SK-N-SH treated with all-trans-retinoic acid at 6 μM for 48 hours (cell line): ENCODE results near the gene CHMP4A.
A peak's percentile ranks its signal among the peaks of the same experiment; 100 is the strongest.

Experiments used
- ATAC-seq: fragments of 200-7000 bp; cut with Tn5 transposase; 3 replicates; pipeline ENCODE4 v1.9.1; 2020; ENCODE audit warnings: mild to moderate bottlenecking, moderate library complexity
- ARNTL ChIP-seq: fragments of 450-650 bp; formaldehyde crosslinking; IDR thresholded peaks from 2 replicates; pipeline ENCODE4 v1.5.0; 2020; ENCODE audit warnings: low read depth, mild to moderate bottlenecking, moderate library complexity, borderline replicate concordance
- BACH2 ChIP-seq: fragments of 250-450 bp; sonication (Bioruptor Pico); IDR thresholded peaks from 2 replicates; pipeline ENCODE4 v1.9.0; 2021; ENCODE audit warnings: mild to moderate bottlenecking, borderline replicate concordance
- CREB5 ChIP-seq: fragments of 250-450 bp; sonication (Bioruptor Pico); IDR thresholded peaks from 2 replicates; pipeline ENCODE4 v1.5.1; 2020; ENCODE audit warnings: low read depth, mild to moderate bottlenecking, moderate library complexity
- CSDC2 ChIP-seq: fragments of 250-450 bp; sonication (Bioruptor Pico); IDR thresholded peaks from 2 replicates; pipeline ENCODE4 v1.5.0; 2020; ENCODE audit warnings: mild to moderate bottlenecking, moderate library complexity
- CSRNP3 ChIP-seq: fragments of 250-450 bp; sonication (Bioruptor Pico); IDR thresholded peaks from 2 replicates; pipeline ENCODE4 v1.5.1; 2021; ENCODE audit warnings: mild to moderate bottlenecking, moderate library complexity
- ESRRG ChIP-seq: fragments of 250-450 bp; sonication (Bioruptor Pico); IDR thresholded peaks from 2 replicates; pipeline ENCODE4 v1.6.1; 2021; ENCODE audit warnings: mild to moderate bottlenecking
- GLIS3 ChIP-seq: fragments of 250-450 bp; sonication (Bioruptor Pico); IDR thresholded peaks from 2 replicates; pipeline ENCODE4 v1.5.0; 2020; ENCODE audit warnings: mild to moderate bottlenecking, moderate library complexity
- ISL1 ChIP-seq: fragments of 250-450 bp; sonication (Bioruptor Pico); IDR thresholded peaks from 2 replicates; pipeline ENCODE4 v2.1.2; 2022; ENCODE audit warnings: mild to moderate bottlenecking, moderate library complexity
- OSR1 ChIP-seq: fragments of 250-450 bp; sonication (Bioruptor Pico); IDR thresholded peaks from 2 replicates; pipeline ENCODE4 v1.8.0; 2022; ENCODE audit warnings: moderate library complexity, mild to moderate bottlenecking, inconsistent platforms
- PATZ1 ChIP-seq: fragments of 250-450 bp; sonication (Bioruptor Pico); IDR thresholded peaks from 2 replicates; pipeline ENCODE4 v1.8.0; 2020; ENCODE audit warnings: mild to moderate bottlenecking, moderate library complexity, borderline replicate concordance
- POU6F1 ChIP-seq: fragments of 250-450 bp; sonication (Bioruptor Pico); IDR thresholded peaks from 2 replicates; pipeline ENCODE4 v1.8.0; 2021; ENCODE audit warnings: low read depth, mild to moderate bottlenecking, moderate library complexity, borderline replicate concordance
- PPARA ChIP-seq: fragments of 250-450 bp; sonication (Bioruptor Pico); IDR thresholded peaks from 2 replicates; pipeline ENCODE4 v1.5.0; 2020; ENCODE audit warnings: mild to moderate bottlenecking, borderline replicate concordance
- RARB ChIP-seq: fragments of 250-450 bp; sonication (Bioruptor Pico); IDR thresholded peaks from 2 replicates; pipeline ENCODE4 v1.8.0; 2021; ENCODE audit warnings: mild to moderate bottlenecking, moderate library complexity
- TCF4 ChIP-seq: fragments of 250-450 bp; sonication (Bioruptor Pico); IDR thresholded peaks from 2 replicates; pipeline ENCODE4 v1.8.0; 2021; ENCODE audit warnings: mild to moderate bottlenecking, moderate library complexity, borderline replicate concordance
- TOX ChIP-seq: fragments of 250-450 bp; sonication (Bioruptor Pico); IDR thresholded peaks from 2 replicates; pipeline ENCODE4 v1.8.0; 2021; ENCODE audit warnings: mild to moderate bottlenecking, moderate library complexity, borderline replicate concordance
- TSHZ2 ChIP-seq: fragments of 250-450 bp; sonication (Bioruptor Pico); IDR thresholded peaks from 2 replicates; pipeline ENCODE4 v1.5.0; 2020; ENCODE audit warnings: mild to moderate bottlenecking, moderate library complexity
- ZC3H10 ChIP-seq: fragments of 250-450 bp; sonication (Bioruptor Pico); IDR thresholded peaks from 2 replicates; pipeline ENCODE4 v1.5.1; 2021; ENCODE audit warnings: mild to moderate bottlenecking, moderate library complexity
- ZFP3 ChIP-seq: fragments of 250-450 bp; sonication (Bioruptor Pico); IDR thresholded peaks from 2 replicates; pipeline ENCODE4 v1.5.0; 2020; ENCODE audit warnings: mild to moderate bottlenecking, moderate library complexity
- ZFP30 ChIP-seq: fragments of 450-650 bp; formaldehyde crosslinking; IDR thresholded peaks from 2 replicates; pipeline ENCODE4 v1.5.0; 2022; ENCODE audit warnings: mild to moderate bottlenecking, moderate library complexity
- ZNF70 ChIP-seq: fragments of 450-650 bp; formaldehyde crosslinking; IDR thresholded peaks from 2 replicates; pipeline ENCODE4 v1.5.0; 2020; ENCODE audit warnings: mild to moderate bottlenecking, moderate library complexity
- ZNF8 ChIP-seq: fragments of 450-650 bp; formaldehyde crosslinking; IDR thresholded peaks from 2 replicates; pipeline ENCODE4 v1.5.0; 2020; ENCODE audit warnings: mild to moderate bottlenecking, moderate library complexity

The CHMP4A gene

GRCh38 chr14:24189460-24189859, 23.8 kb downstream of the CHMP4A start:
- ATAC-seq = no peak
- no peak for TF ChIP-seq TCF4 (CRISPR knock-in tag)
- no peak for TF ChIP-seq CREB5 (CRISPR knock-in tag)
- no peak for TF ChIP-seq ZC3H10 (CRISPR knock-in tag)
- no peak for TF ChIP-seq ZNF70
- TF ChIP-seq CSRNP3 (CRISPR knock-in tag) = no peak
- TF ChIP-seq CSDC2 (CRISPR knock-in tag) = no peak
- TF ChIP-seq ARNTL = no peak
- no peak for TF ChIP-seq POU6F1 (CRISPR knock-in tag)
- TF ChIP-seq ZFP3 = no peak
- TF ChIP-seq PPARA (CRISPR knock-in tag) = no peak
- TF ChIP-seq ISL1 = no peak
- TF ChIP-seq ZNF8 (CRISPR knock-in tag) = no peak
- no peak for TF ChIP-seq TOX (CRISPR knock-in tag)
- no peak for TF ChIP-seq ZFP30 (CRISPR knock-in tag)
- no peak for TF ChIP-seq RARB

GRCh38 chr14:24189059-24189375, 24.3 kb downstream of the CHMP4A start:
- no peak for ATAC-seq
- TF ChIP-seq BACH2 (no peak), ZNF8 (CRISPR knock-in tag) (no peak), OSR1 (CRISPR knock-in tag) (no peak), ESRRG (CRISPR knock-in tag) (no peak), ARNTL (no peak), TCF4 (CRISPR knock-in tag) (no peak), ZFP3 (no peak)

GRCh38 chr14:24188251-24189058, 24.8 kb downstream of the CHMP4A start, which contains the start of gene IPO4:
TSS of gene IPO4 (minus strand) at chr14:24188816. CDS start at chr14:24188787, 29 bp downstream.
- peak; percentile 92 for ATAC-seq
- TF ChIP-seq ZFP3 = no peak
- 0 out of 2 replicates have a peak, but pooled peaks have one; percentile 16 for TF ChIP-seq ZNF8 (CRISPR knock-in tag)
- TF ChIP-seq, all 23 proteins: peak for 1

- no peak for ATAC-seq
- TF ChIP-seq ZNF8 (CRISPR knock-in tag) (no peak), CSRNP3 (CRISPR knock-in tag) (no peak), TOX (CRISPR knock-in tag) (no peak), OSR1 (CRISPR knock-in tag) (no peak), ISL1 (no peak), TCF4 (CRISPR knock-in tag) (no peak), TSHZ2 (no peak), ZFP30 (CRISPR knock-in tag) (no peak), GLIS3 (CRISPR knock-in tag) (no peak), ESRRG (CRISPR knock-in tag) (no peak), ZNF70 (no peak), POU6F1 (CRISPR knock-in tag) (no peak), PATZ1 (CRISPR knock-in tag) (no peak)
Measured at GRCh38 chr14:24187539-24187915, 25.8 kb downstream of the CHMP4A start.
